Stimulated activated CD8-positive, alpha-beta memory T cell treated with anti-CD3 and anti-CD28 coated beads, Interleukin-12 subunit alpha, Interleukin-12 subunit beta, amount 100 ng/mL, for 24 hours (primary cell): ENCODE measurements around the gene RNF31.
"Not testable (repeated sequence)": the region's sequence is repeated elsewhere in the genome, so short reads cannot be mapped to it uniquely, and the experiment has no call there.

Source experiments
- DNase-seq: peaks from one replicate; pipeline ENCODE4 v3.0.0-alpha.2; 2020; ENCODE audit errors: extremely low read depth

RNF31 gene

DNA sequence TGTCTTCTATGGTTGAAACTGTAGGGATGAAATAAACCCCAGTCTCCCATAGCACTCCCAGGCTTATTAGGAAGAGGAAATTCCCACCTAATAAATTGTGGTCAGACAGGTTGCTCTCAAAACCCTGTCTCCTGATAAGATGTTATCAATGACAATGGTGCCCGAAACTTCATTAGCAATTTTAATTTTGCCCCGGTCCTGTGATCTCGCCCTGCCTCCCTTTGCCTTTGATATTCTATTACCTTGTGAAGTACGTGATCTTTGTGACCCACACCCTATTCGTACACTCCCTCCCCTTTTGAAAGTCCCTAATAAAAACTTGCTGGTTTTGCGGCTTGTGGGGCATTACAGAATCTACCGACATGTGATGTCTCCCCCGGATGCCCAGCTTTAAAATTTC lies 55.2 kb downstream of the RNF31 start:
- not testable (repeated sequence) for DNase-seq

DNA sequence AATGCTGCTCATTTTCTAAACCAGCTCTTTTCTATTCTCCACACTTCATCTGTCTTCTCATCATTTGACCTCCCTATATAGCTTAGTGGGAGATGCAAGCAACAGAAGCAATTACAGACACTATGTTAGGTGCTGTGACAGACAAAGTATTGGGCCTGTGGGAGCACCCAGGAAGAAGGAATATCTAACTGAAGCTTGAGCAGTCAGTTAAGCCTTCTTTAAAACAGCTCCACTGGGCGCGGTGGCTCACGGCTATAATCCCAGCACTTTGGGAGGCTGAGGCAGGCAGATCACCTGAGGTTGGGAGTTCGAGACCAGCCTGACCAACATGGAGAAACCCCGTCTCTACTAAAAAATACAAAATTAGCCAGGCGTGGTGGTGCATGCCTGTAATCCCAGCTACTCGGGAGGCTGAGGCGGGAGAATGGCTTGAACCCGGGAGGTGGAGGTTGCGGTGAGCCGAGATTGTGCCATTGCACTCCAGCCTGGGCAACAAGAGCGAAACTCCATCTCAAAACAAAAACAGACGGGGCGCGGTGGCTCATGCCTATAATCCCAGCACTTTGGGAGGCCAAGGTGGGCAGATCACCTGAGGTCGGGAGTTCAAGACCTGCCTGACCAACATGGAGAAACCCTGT lies 56.1 kb downstream of the RNF31 start:
- DNase-seq, result not testable (repeated sequence)

DNA sequence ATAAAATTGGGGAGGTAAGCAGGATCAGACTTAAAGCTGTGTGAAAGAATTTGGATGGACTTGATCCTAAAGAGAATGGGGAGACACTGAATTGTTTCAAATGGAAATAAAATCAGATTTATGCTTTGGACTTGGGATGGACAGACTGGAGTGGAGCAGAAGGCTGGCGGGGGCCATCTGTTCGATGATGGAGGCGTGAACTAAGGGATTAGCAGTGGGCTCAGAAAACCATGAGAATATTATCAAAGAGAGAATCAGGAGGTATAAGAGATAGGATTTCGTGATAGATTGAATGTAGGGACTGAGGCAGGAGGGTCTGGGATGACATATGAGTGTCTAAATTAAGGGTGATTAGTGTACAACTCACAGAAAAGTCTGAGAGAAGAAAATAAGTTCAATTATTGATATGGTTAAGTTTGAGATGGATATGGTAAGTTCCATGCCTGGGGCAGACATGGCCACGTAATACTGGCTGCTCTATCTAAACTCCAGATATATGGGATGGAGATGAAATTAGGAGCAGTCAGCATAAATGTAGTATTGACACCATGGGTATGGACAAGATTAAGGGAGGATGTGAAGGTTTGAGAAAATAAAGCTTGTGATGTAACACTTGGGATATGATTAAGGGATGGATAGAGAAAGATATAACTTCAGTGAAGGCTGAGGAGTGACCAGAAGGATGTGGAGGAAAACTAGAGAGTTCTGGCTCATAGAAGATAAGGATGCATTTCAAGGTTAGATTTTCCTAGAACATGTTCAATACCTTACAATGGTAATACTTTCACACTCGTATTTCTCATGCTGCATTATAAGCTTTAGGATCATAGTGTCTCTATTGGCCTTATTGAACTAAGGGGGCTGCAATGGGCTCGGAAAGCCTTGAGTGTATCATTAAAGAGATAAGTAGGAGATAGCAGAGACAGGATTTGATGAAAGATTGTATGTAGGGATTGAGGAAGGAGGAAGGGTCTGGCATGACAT lies 57.2 kb downstream of the RNF31 start:
- DNase-seq, result no peak

DNA sequence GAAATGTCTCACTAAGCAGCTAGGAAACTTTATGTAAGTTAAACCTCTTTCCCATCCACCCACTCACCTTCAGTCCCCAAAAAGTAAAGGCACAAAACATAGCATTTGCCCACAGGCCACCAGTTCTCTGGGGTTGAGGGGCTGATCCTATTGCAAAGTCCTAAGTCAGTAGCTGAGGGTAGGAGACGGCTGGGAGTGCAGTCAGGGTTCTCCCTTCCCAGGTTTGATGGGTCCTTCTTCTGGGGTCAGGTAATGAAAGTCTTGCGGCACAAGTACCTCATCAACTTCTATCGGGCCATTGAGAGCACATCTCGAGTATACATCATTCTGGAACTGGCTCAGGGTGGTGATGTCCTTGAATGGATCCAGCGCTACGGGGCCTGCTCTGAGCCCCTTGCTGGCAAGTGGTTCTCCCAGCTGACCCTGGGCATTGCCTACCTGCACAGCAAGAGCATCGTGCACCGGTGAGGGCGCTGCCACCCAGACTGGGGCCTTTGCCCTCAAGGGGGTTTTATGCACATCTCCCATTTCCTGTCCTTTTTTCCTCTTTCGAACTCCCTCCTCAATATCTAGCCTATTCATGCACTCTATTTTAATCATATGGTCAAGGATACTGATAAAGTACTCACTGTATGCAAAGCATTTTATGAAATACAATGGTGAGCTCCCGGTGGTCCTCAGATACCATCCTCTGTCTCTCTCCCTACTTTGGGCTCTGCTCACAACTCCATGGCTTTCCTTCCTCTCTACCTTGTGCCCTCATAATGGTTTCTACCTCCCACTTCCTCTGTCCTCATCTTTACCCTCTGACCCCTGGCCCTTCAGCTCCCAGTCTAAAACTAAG lies 59.2 kb downstream of the RNF31 start:
- no peak for DNase-seq

DNA sequence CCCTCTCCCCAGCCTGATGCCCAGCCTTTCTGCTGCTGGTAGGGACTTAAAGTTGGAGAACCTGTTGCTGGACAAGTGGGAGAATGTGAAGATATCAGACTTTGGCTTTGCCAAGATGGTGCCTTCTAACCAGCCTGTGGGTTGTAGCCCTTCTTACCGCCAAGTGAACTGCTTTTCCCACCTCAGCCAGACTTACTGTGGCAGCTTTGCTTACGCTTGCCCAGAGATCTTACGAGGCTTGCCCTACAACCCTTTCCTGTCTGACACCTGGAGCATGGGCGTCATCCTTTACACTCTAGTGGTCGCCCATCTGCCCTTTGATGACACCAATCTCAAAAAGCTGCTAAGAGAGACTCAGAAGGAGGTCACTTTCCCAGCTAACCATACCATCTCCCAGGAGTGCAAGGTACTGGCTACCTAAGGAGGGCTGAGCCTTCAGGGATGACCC lies 59.8 kb downstream of the RNF31 start:
- DNase-seq, result no peak

DNA sequence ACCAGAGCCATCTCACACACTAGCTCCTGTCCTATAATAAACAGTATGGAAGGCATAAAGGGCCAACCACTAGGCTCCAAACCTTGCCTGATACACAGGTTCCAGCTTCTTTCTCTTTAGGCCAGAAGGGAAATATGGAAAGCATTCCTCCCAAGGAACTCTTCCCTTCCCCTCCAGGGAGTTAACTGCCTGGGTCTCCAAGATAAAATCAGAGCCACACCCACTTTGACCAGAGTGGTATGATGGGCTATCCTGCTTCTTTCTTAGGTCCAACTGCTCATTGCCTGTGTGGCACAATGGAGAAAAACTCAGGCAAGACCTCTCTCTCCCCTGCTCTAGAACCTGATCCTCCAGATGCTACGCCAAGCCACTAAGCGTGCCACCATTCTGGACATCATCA lies 60.3 kb downstream of the RNF31 start:
- no peak for DNase-seq
